PFSK-1 (cell line): Measurements from ENCODE around the gene TIAL1.

Experiments
- FOXP2 ChIP-seq: optimal IDR thresholded peaks from 2 replicates; pipeline ENCODE3; 2011; ENCODE audit warnings: borderline replicate concordance, control low read depth, inconsistent platforms; ENCODE audit not compliant: insufficient read depth; ENCODE audit errors: extremely low read length, extremely low read depth
- POLR2AphosphoS5 ChIP-seq: IDR thresholded peaks from 2 replicates; pipeline ENCODE4 v1.6.1; 2012; ENCODE audit warnings: low read depth, mild to moderate bottlenecking, control low read depth, low read length, moderate library complexity
- REST ChIP-seq, 2 experiments: IDR thresholded peaks; 2 replicates each; pipeline versions ENCODE4 v1.6.1 to v1.8.0; 2011 to 2012; ENCODE audit warnings: low read depth in 2 of 2, low read length in 2 of 2, control low read depth in 1 of 2, inconsistent platforms in 1 of 2, mild to moderate bottlenecking in 1 of 2, moderate library complexity in 1 of 2; ENCODE audit not compliant: insufficient read depth in 1 of 2
- TAF1 ChIP-seq: IDR thresholded peaks from 2 replicates; pipeline ENCODE4 v1.6.1; 2012; ENCODE audit warnings: low read length, control low read depth, borderline replicate concordance; ENCODE audit not compliant: insufficient read depth

- TF ChIP-seq REST (IDR thresholded peaks at IDR 0.05; ENCODE audit: insufficient read depth in 1 of 2, low read depth in 2 of 2, low read length in 2 of 2) (no peak), POLR2AphosphoS5 (no peak), FOXP2 (no peak), TAF1 (no peak)
Measured at GRCh38 chr10:119644205-119644814, 47.5 kb upstream of the TIAL1 start.
